WTC11 (cell line): ENCODE results near the gene COBL.

ENCODE experiments used
- CBFB ChIP-seq: sonication (generic); formaldehyde crosslinking; IDR thresholded peaks from 2 replicates; pipeline ENCODE4 v1.8.1; 2022; ENCODE audit warnings: mild to moderate bottlenecking, low read depth, missing genetic modification reagents
- FOXJ3 ChIP-seq: sonication (generic); formaldehyde crosslinking; IDR thresholded peaks from 2 replicates; pipeline ENCODE4 v1.9.0; 2021; ENCODE audit warnings: missing genetic modification reagents, mild to moderate bottlenecking, borderline replicate concordance
- GRHL2 ChIP-seq: fragments of 250-450 bp; sonication (Bioruptor Pico); IDR thresholded peaks from 2 replicates; pipeline ENCODE4 v1.8.0; 2022; ENCODE audit warnings: mild to moderate bottlenecking, moderate library complexity; ENCODE audit not compliant: insufficient replicate concordance, severe bottlenecking
- PRDM15 ChIP-seq: sonication (generic); formaldehyde crosslinking; IDR thresholded peaks from 2 replicates; pipeline ENCODE4 v1.8.0; 2022; ENCODE audit warnings: missing genetic modification reagents
- SMAD4 ChIP-seq: sonication (generic); formaldehyde crosslinking; IDR thresholded peaks from 2 replicates; pipeline ENCODE4 v1.8.0; 2022; ENCODE audit warnings: mild to moderate bottlenecking, missing genetic modification reagents
- SP1 ChIP-seq: sonication (generic); formaldehyde crosslinking; conservative IDR thresholded peaks from 2 replicates; pipeline ENCODE4 v1.8.1; 2022; ENCODE audit warnings: missing genetic modification reagents
- TEAD4 ChIP-seq: sonication (generic); formaldehyde crosslinking; IDR thresholded peaks from 2 replicates; pipeline ENCODE4 v1.8.0; 2022; ENCODE audit warnings: mild to moderate bottlenecking, missing genetic modification reagents
- ZNF232 ChIP-seq: sonication (generic); formaldehyde crosslinking; IDR thresholded peaks from 2 replicates; pipeline ENCODE4 v1.8.0; 2022; ENCODE audit warnings: mild to moderate bottlenecking, missing genetic modification reagents
- ZNF512 ChIP-seq: sonication (generic); formaldehyde crosslinking; IDR thresholded peaks from 2 replicates; pipeline ENCODE4 v1.8.1; 2022; ENCODE audit warnings: missing genetic modification reagents, borderline replicate concordance
- ZSCAN18 ChIP-seq: fragments of 250-450 bp; sonication (Bioruptor Pico); IDR thresholded peaks from 2 replicates; pipeline ENCODE4 v2.1.2; 2022; ENCODE audit warnings: mild to moderate bottlenecking, moderate library complexity
- TF ChIP-seq, protein P1 (sequence below): fragments of 200-600 bp; IDR thresholded peaks from 2 replicates; pipeline ENCODE4 v1.8.0; 2022; ENCODE audit warnings: antibody characterized with exemption

GRCh38 chr7:51244885-51245284, 71.7 kb downstream of the COBL start:
- TF ChIP-seq SMAD4 (CRISPR knock-in tag) (no peak), SP1 (no peak), PRDM15 (no peak), ZSCAN18 (CRISPR knock-in tag) (no peak), CBFB (CRISPR knock-in tag) (no peak), TEAD4 (no peak), ZNF232 (CRISPR knock-in tag) (no peak), GRHL2 (CRISPR knock-in tag) (no peak), FOXJ3 (CRISPR knock-in tag) (no peak), ZNF512 (CRISPR knock-in tag) (no peak)
- TF ChIP-seq, protein P1, sequence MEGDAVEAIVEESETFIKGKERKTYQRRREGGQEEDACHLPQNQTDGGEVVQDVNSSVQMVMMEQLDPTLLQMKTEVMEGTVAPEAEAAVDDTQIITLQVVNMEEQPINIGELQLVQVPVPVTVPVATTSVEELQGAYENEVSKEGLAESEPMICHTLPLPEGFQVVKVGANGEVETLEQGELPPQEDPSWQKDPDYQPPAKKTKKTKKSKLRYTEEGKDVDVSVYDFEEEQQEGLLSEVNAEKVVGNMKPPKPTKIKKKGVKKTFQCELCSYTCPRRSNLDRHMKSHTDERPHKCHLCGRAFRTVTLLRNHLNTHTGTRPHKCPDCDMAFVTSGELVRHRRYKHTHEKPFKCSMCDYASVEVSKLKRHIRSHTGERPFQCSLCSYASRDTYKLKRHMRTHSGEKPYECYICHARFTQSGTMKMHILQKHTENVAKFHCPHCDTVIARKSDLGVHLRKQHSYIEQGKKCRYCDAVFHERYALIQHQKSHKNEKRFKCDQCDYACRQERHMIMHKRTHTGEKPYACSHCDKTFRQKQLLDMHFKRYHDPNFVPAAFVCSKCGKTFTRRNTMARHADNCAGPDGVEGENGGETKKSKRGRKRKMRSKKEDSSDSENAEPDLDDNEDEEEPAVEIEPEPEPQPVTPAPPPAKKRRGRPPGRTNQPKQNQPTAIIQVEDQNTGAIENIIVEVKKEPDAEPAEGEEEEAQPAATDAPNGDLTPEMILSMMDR: no peak
